ENCODE measurements around the gene CPNE4. TPM values are rescaled to one million over a fixed set of nuclear protein-coding genes. Genes with fewer than 3 reads are reported as not detected.

CPNE4 gene
- total RNA-seq, 2 donors from 2014 or later = not detected

DNA sequence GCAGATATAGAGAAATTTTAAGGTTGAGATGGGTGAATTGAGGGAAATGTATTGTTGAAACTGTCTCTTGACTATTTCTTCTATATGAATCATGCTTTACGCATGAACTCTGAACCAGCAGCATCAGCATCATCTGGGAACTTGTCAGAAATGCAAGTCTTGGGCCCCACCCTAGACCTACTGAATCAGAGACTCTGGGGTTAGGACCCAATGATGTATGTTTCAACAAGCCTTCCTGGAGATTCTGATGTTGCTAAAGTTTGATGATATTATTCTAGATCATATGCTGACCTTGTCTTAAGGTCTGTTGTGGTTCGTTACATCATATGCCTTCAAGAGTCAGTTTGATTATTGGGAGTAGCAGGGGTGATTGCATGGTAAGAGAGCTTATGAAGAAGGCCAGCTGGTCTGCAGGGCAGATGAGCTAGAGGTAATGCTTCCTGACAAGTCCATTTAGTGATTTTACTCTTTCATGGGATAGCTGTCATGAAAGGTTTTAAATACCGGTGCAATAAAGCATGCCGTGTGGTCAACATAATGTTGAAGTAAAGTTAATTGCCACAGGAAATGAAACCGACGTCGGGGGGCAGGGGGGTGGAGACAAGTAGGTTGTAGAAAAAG, 379.6 kb downstream of the CPNE4 start:
- Histone ChIP-seq H3K27ac (no peak overlapping the region), H3K27me3 (no peaks in the 10 kb centered on the region), H3K4me1 (no peaks in the 10 kb centered on the region), H3K36me3 (replicated peaks in 1 of 2; ENCODE audit: insufficient read depth in 1 of 2, low read depth in 2 of 2) (no peaks in the 10 kb centered on the region), H3K9me3 (no peaks in the 10 kb centered on the region), H3K4me3 (no peak overlapping the region)
- DNase-seq = no peak
- WGBS, 2 donors = 70 to 71% methylated on average over 7 of the region's 7 CpGs
- TF ChIP-seq, protein P1, sequence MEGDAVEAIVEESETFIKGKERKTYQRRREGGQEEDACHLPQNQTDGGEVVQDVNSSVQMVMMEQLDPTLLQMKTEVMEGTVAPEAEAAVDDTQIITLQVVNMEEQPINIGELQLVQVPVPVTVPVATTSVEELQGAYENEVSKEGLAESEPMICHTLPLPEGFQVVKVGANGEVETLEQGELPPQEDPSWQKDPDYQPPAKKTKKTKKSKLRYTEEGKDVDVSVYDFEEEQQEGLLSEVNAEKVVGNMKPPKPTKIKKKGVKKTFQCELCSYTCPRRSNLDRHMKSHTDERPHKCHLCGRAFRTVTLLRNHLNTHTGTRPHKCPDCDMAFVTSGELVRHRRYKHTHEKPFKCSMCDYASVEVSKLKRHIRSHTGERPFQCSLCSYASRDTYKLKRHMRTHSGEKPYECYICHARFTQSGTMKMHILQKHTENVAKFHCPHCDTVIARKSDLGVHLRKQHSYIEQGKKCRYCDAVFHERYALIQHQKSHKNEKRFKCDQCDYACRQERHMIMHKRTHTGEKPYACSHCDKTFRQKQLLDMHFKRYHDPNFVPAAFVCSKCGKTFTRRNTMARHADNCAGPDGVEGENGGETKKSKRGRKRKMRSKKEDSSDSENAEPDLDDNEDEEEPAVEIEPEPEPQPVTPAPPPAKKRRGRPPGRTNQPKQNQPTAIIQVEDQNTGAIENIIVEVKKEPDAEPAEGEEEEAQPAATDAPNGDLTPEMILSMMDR (IDR thresholded peaks at IDR 0.05) = no peak
- TF ChIP-seq POLR2A (IDR thresholded peaks at IDR 0.05) = no peak
- no peak for ATAC-seq
- intact Hi-C loops (cut with DNase I) = no loop called here

DNA sequence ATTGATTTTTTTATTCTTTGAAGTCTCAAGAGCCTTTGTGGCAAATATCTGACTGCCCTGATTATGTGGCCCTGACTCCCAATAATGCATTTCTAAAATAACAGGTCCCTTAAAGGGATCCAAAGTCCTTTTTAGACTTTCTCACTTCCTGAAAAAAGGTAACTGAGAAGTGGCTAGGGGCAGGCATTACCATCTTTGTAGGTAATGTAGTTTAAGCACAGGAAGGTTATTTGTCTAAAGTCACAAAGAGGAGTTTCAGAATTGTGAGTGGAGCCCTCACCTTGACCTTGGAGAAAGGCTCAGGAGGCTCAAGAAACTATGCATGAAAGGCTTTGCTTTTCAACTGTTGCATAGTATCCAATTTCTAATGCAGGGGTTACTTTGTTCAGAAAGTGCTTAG, 389.2 kb downstream of the CPNE4 start:
- H3K27ac ChIP-seq = no peak overlapping the region
- no peaks in the 10 kb centered on the region for H3K9me3 ChIP-seq
- no peaks in the 10 kb centered on the region for H3K36me3 ChIP-seq (replicated peaks in 1 of 2; ENCODE audit: insufficient read depth in 1 of 2, low read depth in 2 of 2)
- DNase-seq (no peak), ATAC-seq (no peak)
- intact Hi-C loops (cut with DNase I) = no loop called here
- TF ChIP-seq POLR2A (IDR thresholded peaks at IDR 0.05) = no peak
- TF ChIP-seq, protein P1 (IDR thresholded peaks at IDR 0.05) = no peak
- no peak overlapping the region for H3K4me3 ChIP-seq
- H3K4me1 ChIP-seq = no peaks in the 10 kb centered on the region
- H3K27me3 ChIP-seq = no peaks in the 10 kb centered on the region

DNA sequence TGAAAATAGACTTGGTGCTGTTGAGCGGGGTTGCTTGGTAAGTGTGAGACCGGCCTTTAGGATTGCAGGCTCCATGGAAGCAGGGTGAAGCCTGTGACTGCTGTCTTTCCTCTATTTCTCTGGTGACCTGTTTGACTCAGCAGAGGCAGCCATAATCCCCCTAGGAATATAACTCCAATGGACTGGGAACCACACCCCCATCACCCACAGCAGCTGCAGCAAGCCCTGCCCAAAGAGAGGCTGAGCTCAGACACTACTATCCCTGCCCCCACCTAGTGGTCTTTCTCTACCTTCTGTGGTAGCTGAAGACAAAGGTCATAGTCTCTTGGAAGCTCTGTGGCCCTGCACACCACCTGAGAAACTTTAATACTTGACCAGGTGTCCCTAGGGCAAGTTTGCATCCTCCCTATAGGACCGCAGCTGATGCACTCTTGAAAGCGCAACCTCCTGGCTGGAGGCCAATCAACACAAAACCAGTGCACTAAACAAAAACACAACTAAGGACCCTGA, 398.5 kb downstream of the CPNE4 start:
- Histone ChIP-seq H3K4me1 (no peaks in the 10 kb centered on the region), H3K27me3 (no peaks in the 10 kb centered on the region), H3K36me3 (replicated peaks in 1 of 2; ENCODE audit: insufficient read depth in 1 of 2, low read depth in 2 of 2) (no peaks in the 10 kb centered on the region), H3K4me3 (no peak overlapping the region), H3K27ac (no peak overlapping the region), H3K9me3 (no peaks in the 10 kb centered on the region)
- intact Hi-C loops (cut with DNase I) = no loop called here
- no peak for DNase-seq
- 88 to 90% methylated on average over 3 to 4 of the region's 4 CpGs for WGBS, 2 donors
- no peak for ATAC-seq
- TF ChIP-seq, protein P1 (IDR thresholded peaks at IDR 0.05) = no peak
- no peak for TF ChIP-seq POLR2A (IDR thresholded peaks at IDR 0.05)

DNA sequence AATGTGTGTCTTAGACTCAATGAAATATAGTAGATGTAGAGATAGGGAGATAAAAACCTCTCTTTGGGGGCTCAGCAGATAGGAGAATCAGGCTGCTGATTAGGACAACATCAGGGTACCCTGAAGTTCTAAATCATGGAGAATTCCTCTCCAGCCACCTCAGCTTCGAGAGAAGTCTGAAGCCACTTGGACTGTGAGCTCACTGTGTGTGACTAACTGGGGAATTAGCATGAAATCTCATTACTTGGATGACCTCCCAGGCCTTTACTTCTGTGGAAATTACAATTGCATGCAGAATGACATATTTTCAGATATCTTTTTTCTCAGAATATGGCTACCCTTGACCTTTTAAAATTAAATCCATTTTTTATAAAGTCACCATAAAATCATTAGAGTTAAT, 404.0 kb downstream of the CPNE4 start:
- Histone ChIP-seq H3K36me3 (replicated peaks in 1 of 2; ENCODE audit: insufficient read depth in 1 of 2, low read depth in 2 of 2) (no peaks in the 10 kb centered on the region), H3K9me3 (no peaks in the 10 kb centered on the region), H3K27ac (no peak overlapping the region), H3K27me3 (no peaks in the 10 kb centered on the region), H3K4me3 (no peak overlapping the region), H3K4me1 (no peaks in the 10 kb centered on the region)
- 55 to 73% methylated on average over 1 of the region's 1 CpG for WGBS, 2 donors
- DNase-seq = no peak
- TF ChIP-seq, protein P1 (IDR thresholded peaks at IDR 0.05) = no peak
- no peak for TF ChIP-seq POLR2A (IDR thresholded peaks at IDR 0.05)
- intact Hi-C loops (cut with DNase I) = no loop called here
- ATAC-seq = no peak

DNA sequence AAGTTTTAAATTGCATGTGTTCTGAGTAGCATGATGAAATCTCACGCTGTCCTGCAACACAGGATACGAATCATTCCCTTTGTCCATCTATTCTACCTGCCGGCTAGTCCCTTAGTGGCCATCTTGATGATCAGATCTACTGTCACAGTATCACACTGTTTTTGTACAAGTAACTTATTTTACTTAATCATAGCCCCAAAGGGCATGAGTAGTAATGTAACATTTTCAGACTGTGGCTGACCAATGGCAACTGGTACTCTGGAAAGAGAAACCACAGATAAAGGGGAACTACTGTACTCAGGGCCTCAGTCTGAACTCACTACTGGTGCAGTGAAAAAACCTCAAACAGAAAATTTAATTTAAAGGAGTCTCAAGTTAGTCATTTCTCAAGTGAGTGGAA, 404.7 kb downstream of the CPNE4 start:
- H3K27me3 ChIP-seq = no peaks in the 10 kb centered on the region
- H3K9me3 ChIP-seq = no peaks in the 10 kb centered on the region
- DNase-seq = no peak
- H3K36me3 ChIP-seq (replicated peaks in 1 of 2; ENCODE audit: insufficient read depth in 1 of 2, low read depth in 2 of 2) = no peaks in the 10 kb centered on the region
- no peaks in the 10 kb centered on the region for H3K4me1 ChIP-seq
- TF ChIP-seq, protein P1 (IDR thresholded peaks at IDR 0.05) = no peak
- TF ChIP-seq POLR2A (IDR thresholded peaks at IDR 0.05) = no peak
- H3K4me3 ChIP-seq = no peak overlapping the region
- intact Hi-C loops (cut with DNase I) = no loop called here
- ATAC-seq = no peak
- no peak overlapping the region for H3K27ac ChIP-seq
- WGBS, 2 donors = 66 to 70% methylated on average over 3 of the region's 3 CpGs

All from body of pancreas (tissue), 4 donors.